CD1c-positive myeloid dendritic cell (primary cell): ENCODE data around the gene CNTNAP4.

ENCODE experiments used
- DNase-seq: peaks from one replicate; pipeline ENCODE4 v3.0.0-alpha.2; 2016; ENCODE audit errors: extremely low spot score

CNTNAP4 gene

DNA sequence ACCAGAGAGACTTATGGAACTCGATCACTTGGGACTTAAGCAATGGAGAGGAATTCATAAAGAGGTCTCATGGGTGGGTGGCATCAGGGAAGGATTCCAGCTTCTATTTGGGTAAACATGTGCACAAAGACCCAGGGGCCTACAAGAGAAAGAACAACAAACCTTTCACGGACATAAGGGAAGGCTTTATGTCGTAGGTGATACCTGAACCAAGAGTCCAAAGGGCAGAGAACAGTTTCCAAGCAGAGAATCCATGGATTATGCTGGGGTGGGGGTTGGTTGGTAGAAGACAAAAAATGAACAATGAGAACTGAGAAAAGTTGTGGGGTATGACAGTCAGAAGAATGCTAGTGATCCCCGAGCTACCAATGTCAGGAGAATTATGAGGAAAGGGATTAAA lies 119.8 kb downstream of the CNTNAP4 start:
- no peak for DNase-seq

DNA sequence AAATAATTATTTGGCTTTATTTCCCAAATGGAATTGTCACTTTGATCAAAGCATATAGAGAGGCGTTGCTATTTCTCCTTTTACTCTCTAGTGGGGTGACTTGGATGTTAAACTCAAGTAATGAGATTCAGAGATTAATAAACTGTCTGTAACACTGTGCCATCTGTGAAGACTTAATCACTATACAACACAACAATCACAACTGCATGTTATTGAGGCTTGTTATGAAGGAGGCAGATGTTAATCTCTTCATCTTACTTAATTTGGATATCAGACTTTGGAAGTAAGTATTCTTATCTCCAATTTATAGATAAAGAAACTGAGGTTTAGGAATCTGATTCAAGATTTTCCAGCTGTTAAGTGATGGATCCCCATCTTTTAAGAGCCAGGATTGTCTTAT lies 132.5 kb downstream of the CNTNAP4 start:
- DNase-seq = no peak

DNA sequence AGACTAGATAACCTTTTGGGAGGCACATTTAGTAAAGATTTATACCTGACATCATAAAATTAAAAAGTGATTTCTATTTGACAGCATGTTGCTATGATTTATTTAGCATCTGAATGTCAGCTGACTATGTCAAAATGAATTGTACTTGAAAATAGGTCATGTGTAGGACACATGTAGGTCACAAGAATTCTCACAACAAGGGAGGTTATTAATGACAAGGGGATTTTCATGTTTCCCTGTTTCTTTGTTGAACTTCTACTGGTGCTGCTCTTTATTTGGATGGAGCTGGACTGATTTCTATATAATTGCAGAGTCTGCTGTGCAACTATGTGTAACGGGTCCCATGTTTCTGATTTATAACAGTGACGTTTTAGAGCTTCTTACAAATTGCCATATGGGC lies 144.4 kb downstream of the CNTNAP4 start:
- DNase-seq = no peak

DNA sequence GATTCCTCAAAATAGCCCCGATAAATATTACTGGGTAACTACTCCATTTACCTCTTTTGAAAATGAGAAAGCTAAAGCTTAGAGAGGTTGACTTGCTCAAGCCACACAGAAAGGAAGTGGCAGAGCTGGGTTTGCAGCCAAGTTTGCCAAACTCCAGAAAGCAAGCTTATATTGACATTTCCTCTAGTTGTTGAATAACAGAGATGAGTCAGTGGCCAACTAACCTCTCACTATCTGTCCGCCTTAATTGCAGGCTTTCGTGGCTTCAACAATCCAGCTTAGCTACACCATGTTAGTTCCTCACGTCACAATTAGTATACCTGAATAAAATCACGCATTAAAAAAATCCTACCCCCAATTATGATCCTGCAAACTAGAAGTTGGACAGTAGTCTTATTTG lies 151.7 kb downstream of the CNTNAP4 start:
- DNase-seq = no peak

DNA sequence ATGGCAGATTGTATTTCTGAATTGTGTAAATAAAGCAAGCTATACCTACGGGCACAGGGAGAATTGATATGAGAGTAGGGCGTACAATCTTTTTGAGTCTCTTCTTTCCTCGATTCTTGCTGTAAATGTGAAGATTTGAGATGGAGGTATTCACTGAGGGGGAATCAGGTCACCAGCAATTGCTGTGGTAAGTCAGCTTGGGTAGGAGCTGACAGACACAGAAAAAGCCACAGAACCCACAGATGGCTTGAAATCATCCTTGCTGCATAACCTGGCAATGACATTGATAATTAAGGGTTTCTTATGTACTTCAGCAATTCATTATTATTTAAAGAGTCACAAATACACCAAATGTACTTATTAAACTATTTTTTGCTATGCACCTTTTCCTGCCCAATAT lies 164.2 kb downstream of the CNTNAP4 start:
- no peak for DNase-seq

DNA sequence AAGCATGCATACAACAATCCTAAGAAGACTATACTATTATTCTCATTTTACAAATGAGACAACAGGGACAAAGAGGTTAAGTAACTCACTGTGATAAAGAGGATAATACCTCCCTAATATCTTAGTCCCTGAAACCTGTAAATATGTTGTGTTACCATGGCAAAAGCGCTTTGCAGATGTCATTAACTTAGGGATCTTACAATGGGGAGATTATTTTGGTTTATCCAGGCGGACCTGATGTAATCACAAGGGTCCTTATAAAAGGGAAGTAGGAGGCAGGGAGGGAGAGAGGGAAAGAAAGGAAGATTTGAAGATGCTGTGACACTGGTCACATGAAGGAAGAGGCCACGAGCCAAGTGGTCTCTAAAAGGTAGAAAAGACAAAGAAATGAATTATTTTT lies 164.7 kb downstream of the CNTNAP4 start:
- DNase-seq = no peak

DNA sequence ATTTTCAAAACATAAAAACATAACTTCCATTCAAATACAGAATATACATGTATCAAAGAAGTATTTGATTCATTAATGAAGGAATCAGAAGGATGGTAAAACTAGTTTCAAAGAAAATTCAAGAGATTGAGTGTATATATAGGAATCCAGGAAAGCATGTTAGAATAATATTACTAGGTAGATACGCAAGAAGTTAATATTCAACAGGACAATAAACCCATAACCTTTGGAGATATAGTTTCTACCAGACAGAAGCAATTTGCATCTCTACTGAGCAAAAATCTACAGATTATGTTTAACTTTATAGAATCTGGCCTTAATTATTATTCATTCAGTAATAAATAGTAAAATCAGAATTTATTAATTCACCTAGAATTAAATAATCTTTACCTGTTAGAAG lies 166.8 kb downstream of the CNTNAP4 start:
- DNase-seq = no peak

DNA sequence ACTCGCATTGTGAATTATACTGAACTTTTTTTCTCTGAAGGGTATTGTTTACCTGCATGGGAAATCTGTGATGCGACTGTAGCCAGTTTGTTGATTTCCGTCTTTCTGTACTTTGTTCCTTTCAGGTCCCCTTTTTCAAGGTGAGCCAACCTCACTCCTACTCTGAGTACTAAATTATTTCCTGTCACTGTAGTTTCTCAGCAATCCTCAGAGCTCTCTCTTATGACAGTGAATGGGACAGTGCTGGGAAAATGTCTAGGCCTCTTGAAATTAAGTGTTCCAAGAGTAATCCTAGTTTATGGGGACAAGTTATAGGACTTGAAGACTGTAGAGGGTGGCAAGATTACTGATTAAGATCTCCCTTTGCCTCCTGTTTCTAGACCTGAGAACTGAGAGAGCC lies 167.6 kb downstream of the CNTNAP4 start:
- DNase-seq = no peak

DNA sequence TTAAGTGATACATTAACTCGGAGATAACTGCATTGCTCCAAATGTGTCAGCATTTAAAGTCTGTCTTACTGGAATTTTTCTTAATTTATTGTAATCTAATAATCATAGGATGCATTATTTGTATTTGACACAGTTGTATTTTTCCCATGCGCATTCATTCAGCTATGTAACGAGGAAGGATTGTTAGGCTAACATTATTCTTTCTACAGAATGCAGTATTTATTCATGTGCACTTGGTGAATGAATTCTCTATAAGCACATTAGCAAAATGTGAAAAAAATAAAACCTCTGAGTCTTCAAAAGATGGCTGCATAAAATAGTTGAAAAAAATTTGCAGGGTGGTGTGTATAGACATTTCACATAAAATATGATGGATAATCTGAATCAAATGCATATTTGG lies 168.6 kb downstream of the CNTNAP4 start:
- no peak for DNase-seq

DNA sequence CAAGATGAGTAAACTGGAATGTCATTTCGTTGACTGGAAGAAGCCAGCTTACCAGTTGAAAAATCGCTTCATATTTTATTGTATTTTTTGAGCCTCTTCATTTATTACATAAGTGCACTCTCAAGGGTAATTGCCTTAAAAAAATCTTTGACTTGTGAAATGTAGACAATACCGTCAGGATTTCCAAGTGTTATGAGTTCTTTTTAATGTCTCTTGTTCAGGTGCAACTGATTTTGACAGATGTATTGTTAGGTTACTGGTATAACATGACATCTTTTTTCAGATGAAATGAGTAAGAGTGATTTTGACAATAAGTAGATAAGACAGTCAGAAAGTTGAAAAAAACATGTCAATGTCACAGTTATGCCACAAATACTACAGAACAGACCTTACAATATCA lies 169.1 kb downstream of the CNTNAP4 start:
- no peak for DNase-seq

DNA sequence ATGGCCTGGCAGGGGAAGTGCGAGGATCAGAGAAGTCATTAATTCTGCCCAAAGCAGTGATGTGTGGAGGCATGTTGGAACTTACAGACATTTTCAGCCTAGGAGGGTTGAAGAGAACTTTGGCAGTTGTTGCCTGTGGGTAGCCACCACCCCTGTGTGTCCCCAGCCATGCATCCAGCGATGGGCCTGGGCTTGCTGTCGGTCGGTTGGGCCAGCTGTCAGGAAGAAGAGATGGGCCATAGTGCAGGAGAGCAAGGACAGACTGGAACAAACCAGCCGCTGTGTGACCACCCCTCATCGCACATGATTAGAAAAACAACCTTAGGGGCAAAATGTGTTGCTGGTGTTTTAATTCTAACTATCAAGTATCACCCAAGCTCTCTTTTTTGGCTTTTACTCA lies 173.7 kb downstream of the CNTNAP4 start:
- DNase-seq = no peak

DNA sequence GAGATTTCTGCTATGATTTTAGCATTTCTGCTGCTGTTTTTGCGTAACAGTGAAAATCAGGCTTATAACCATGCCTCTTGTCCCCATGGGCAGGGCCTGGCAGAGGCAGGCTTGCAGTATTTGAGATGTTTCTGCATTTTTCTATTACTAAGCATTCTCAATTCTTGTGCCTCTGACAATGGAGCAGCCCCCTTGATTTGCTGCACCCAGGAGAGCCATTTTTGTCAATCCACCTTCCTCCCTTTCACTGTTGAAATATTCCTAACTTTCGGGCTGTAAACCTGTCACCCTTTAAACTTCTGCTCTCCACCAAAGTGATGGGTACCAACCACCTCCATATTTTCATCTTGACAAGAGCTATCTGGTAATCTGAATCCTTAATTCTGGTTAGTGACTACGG lies 178.1 kb downstream of the CNTNAP4 start:
- no peak for DNase-seq

DNA sequence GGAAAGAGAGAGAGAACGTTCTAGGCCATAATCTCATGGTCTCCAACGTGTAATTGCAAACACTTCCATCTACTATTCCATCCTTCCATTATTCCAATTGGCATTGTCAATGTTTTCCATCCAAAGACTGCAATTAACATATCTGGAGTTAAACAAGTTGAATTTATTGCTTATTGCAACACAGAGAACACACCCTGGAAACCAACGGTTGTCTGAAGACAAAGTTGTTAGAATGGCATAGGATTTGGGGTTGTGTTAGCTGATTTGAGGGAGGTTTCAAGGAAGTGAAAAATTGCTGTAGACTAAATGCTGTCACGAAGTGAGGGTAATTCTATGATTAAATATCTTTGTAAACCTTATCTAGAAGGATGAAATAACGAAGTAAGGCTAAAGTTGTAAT lies 178.8 kb downstream of the CNTNAP4 start:
- no peak for DNase-seq

DNA sequence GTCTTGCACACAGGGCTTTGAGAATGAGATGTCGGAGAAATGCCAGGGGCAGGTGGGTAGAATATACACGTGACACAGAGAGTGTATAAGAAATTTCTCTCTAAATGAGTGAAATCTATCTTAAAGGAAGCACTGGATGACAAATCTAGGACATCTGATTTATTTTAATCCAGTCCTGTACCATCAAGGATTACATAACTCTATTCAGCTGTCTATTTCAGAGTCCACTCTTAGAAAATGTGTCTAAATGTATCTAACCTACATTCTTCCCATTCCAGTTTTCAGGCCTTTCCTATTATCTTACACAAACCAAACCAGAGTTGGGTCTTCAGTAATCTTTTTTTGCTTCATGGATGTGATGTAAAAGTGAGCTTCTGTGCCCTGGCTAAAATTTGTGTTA lies 181.9 kb downstream of the CNTNAP4 start:
- no peak for DNase-seq

DNA sequence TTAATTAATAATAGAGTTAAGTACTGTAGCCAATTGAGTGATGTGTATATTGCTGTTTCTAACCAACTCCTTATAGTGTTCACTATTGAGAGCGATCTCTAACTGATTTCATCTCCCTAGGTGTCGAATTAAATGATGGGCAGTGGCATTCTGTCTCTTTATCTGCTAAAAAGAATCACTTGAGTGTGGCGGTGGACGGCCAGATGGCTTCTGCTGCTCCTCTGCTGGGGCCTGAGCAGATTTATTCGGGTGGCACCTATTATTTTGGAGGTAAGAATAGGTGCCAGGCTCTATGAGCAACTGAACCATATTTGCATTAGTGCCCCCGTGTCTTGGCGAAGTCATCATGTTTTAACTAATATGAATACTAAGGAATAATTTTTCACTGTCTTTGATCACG lies 184.6 kb downstream of the CNTNAP4 start:
- no peak for DNase-seq

DNA sequence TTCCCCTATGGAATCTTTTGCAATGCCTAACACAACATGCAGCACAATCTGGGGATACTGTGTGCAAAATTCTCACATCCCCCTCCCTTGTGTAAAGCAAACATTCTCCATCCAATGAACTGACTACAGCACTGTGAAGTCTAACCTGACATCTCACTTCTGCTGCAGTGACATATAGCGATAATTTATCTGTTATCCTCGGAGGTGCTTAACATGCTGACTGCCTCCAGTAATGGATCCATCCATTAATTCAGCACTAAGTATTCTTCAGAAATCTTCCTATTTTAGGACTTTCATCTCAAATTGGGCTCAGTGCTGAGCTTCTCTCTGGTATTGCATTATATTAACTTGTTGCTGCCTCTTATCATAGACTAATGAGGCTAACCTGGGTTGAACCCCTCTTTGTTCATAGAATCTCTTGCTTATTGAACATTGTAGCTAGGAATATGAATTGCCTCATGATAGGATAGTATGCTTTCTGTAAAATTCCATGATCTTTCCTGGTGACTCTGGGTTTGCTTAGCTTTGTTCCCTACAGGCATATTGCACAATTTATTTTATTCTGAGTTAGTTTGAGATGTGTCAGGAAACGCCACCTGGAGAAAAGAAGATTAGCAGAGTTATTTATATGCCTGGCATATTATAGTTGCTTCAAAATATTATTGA lies 187.9 kb downstream of the CNTNAP4 start:
- no peak for DNase-seq

DNA sequence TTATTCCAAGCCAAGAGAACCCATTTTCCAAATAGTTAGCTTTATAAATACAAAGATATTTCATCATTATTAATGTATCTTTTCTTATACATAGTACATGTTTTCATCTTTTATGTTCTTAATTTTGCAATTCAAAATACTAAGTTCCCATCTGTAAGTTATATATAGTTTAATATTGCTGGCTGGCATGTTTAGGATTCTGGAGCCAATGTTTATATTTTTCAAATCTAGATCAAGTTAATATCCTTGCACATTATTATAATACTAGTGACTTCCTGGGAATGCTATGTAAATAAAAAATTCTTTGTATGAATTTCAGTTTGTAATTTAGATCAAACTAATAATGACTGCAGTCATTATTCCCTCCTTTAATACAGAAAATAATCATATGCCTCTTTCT lies 189.7 kb downstream of the CNTNAP4 start:
- DNase-seq = no peak

DNA sequence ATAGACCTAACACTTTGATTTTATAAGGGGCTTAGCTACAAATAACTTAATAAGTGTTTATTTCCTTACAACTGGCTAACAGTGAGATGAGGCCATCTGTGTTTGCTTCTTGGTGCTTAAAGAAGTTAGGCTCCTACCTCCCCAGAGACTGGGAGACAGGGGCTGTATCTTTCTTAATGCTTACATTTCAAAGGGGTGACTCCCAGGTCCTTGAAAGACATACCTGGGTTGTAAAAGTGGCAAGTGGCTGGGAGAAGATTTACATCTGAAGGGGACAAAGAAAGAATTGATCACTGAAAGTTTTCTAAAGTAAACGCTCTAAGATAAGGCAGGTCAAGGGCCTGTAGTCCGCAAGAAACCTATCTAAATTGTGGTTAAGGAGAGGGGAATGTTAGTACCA lies 196.8 kb downstream of the CNTNAP4 start:
- DNase-seq = no peak

DNA sequence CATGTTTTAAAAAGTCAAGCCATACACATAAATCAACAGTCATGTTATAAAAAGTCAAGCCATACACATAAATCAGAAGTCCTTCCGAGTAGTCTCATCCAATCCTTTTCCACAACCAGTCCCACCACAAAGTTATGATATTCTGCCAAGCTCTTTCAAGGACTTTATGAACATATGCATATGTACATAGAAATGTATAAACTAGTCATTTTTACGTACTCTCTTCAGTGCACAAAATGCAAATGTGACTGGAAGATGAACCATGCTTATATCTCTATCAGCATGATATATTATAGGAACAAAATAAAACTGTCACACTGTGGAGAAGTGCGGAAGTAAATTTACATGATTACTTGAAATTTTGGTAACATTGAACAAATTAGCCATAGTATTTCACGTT lies 200.9 kb downstream of the CNTNAP4 start:
- no peak for DNase-seq

DNA sequence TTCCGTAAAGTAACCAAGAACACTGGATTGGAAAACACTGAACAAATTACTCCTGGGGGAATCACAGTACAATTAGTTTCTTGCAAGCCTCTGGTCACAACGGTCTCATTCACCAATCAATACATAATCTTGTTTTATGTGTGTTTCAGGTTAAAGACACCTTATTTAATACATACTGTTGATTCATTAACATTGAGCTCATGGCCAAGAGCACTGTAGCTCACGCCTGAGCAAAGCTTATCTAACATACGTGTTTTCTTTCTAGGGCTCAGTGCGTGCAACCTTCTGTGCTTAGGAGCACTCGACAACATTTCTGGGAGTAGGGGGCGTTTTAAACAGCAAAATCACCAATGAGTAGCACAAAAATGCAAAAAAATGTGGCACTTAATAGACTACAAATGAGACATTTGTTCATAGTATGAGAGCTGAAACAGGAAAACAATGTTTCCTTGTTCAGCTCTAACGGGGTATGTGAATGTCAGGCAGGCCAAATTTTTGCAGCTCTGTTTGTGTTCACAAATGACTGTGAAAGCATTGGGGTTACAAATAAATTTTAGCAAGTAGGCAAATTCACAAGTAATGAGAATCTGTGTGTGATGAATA lies 206.2 kb downstream of the CNTNAP4 start:
- DNase-seq = no peak

DNA sequence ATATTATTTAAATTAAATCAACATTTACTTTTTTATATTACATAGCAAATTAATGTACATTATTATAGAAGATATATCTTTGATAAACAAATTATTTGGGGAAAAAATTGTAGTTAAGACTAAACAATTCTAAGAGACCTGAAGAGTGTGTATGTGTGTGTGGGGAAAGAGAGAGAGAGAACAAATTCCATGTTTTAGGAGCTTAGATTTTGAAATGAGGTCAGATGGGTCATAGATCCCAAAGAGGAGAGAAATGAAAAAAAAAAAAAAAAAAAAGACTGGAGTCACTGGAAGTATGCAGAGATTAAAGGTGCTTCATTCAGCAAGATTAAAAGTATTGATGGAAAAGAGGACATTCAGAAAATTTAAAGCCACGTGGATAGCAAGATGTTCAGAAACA lies 206.8 kb downstream of the CNTNAP4 start:
- no peak for DNase-seq

DNA sequence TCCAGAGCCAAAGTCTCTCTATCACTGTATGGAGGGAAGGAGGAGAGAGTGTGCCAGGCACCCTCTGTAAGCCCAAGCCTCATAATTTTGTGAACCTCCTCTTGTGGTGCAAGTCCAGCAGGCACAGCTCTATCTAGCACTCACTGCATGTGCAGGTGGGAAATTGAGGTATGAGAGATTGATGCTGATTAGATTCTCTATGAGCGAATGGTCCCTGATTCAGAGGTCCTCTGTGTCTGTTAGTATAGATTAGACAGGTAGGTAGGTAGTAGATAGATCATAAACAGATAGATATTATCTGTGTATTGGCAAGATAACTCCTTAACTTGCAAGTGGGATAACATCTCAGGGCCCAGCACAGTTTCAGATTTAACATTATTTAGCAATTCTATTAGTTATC lies 209.5 kb downstream of the CNTNAP4 start:
- no peak for DNase-seq

DNA sequence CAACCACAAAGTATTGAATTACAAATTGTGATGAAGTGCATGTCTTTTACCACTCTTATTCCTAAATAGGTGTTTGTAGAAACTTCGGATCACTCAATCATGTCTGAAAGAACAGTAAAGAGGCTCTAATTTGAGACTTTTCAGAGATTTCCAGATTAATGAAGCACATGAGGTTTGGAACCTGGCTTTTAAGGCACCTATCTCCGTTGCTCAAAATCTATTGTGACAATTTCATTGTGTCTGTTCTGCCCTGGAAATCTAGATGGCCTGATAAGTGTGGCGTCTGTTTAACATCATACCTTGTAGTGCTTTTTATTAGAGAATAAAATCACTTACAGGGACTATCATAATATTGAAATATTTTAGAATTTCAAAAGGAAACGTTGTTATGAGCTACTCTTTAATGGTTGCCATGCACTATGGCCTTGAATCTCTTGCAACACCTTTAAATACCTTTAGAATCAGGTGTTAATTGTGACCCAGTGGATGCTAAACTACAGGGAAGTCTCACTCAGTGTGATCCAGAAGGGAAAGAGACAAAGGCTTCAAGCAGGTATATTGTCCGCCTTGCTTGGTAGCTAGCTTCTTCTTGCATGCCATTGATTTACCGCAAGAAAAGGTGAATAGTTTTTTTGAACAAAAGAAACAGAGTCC lies 210.3 kb downstream of the CNTNAP4 start:
- DNase-seq = no peak

DNA sequence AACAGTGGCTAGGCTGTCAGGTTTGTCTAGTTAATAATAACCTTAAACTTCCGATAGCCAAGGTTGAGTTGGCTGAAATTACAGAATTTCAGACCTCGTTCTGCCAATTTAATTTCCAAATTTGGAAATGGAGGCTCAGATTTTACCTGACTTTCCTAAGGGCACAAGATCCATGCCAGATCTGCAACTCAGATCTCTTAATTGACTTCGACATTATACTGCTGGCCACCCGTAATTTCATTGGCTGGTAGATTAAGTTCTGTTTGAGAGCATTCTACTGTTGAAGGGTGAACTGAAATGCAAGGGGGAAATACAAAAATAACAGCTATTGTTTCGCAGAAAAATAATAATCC lies 210.8 kb downstream of the CNTNAP4 start:
- DNase-seq = no peak
